HPDE6-E6E7 (cell line): ENCODE results near the gene ERP44.
"Not testable (repeated sequence)": the region's sequence is repeated elsewhere in the genome, so short reads cannot be mapped to it uniquely, and the experiment has no call there.

Experiments used
- DNase-seq: peaks from one replicate; pipeline ENCODE4 v3.0.0; 2011; ENCODE audit warnings: missing footprints; ENCODE audit errors: extremely low spot score

Gene ERP44

DNA sequence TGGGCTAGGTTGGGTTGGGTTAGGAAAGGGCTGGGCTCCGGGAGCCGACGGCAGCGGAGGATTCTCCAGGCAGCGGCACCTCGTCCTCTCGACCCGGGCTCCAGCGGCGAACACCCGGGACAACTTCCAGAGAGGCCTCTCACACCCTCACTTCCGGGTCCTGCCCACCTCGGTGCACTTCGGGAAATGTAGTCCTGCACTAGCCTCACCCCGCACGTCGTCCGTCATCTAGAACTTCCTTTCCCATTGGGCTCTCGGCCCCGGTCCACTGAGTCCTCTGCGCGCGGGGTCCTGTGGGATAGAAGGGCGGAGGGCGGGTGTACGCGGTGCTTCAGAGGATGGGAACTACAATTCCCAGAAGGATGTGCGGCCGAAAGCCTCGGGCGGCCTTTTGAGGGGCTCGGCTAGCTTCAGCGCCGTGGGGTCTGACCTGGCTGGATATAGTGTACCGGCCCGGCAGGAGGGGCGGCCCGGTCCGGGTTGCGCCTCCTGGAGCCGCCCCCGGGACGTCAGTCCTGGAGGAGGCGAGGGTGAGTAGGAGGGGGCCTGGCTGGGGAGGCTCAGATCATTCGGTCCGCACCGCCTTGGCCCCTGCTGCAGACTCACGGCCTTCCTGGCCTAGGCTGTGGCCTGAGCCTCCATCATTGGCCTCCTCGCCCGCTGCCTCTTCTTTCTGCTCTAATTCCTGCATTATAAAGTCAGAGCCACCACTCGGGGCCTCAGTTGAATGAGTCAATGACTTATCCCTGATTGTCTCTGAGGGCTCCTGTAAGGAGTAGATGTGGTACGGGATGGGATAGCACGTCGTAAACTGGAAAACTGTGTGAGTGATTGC lies at the start of gene ERP44, which contains the start of gene INVS:
TSS of gene ERP44 (minus strand) at position 114 of the 835 bp plus-strand sequence. CDS start 160 bp downstream, outside the sequence.
TSS of gene INVS (plus strand) at position 357 of the 835 bp plus-strand sequence. CDS start 5,279 bp downstream, outside the sequence.
- DNase-seq = peak; percentile 95

DNA sequence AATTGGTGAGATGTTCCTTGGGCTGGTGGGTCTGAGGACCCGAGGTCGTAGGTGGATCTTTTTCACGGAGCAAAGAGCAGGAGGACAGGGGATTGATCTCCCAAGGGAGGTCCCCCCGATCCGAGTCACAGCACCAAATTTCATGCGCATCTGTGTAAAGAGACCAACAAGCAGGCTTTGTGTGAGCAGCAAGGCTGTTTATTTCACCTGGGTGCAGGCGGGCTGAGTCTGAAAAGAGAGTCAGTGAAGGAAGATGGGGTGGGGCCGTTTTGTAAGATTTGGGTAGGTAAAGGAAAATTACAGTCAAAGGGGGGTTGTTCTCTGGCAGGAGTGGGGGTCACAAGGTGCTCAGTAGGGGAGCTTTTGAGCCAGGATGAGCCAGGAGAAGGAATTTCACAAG lies 47.2 kb upstream of the ERP44 start:
- DNase-seq = not testable (repeated sequence)

DNA sequence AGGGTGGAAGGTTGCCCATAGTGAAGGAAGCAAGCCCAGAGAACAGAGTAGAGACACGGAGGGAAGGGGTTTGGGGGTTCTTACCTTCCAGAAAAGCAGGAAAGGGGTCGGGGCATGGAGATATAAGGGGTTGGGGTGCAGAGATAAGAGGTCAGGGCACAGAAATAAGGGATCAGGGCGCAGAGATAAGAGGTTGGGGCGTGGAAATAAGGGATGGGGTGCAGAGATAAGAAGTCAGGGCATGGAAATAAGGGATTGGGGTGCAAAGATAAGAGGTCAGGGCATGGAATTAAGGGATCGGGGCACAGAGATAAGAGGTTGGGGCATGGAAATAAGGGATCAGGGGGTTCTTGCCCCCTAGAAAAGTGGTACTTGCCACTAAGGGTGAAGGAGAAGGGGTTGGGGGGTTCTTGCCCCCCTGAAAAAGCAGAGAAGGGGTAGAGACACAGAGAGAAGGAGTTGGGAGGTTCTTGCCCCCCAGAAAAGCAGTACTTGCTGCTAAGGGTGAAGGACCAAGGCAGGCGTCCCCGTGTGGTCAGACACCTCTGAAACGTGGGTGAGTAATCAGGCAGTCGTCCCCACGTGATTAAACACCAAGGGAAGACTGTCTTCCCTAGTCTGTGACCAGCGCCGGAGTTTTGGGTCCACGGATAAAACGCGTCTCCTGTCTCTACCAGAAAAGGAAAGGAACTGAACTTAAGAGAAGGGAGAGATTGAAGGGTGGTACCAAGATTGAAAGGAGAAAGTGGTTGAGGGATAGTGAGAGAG lies 46.6 kb upstream of the ERP44 start:
- not testable (repeated sequence) for DNase-seq

DNA sequence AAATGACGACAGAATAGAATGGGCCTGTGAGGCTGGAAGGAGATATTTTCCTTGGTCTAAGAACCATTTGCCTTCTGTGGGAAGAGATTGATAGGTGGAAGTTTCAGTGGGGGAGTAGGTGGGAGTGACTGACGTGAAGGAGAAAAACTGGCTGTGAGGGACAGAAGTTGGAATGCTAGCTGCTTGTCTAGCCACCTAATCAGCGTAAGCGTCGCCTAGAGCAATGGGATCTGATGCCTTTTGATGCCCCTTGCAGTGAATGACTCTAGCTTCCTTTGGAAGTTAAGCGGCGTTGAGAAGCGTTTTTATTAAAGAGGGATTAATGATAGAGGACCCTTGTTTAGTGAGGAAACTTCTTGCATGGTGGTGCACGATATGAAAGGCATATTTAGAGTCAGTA lies 43.1 kb upstream of the ERP44 start:
- DNase-seq = not testable (repeated sequence)

DNA sequence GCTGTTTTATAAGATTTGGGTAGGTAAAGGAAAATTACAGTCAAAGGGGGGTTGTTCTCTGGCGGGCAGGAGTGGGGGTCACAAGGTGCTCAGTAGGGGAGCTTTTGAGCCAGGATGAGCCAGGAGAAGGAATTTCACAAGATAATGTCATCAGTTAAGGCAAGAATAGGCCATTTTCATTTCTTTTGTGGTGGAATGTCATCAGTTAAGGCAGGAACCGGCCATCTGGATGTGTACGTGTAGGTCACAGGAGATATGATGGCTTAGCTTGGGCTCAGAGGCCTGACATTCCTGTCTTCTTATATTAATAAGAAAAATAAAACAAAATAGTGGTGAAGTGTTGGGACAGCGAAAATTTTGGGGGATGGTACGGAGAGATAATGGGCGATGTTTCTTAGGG lies 41.5 kb upstream of the ERP44 start:
- not testable (repeated sequence) for DNase-seq

DNA sequence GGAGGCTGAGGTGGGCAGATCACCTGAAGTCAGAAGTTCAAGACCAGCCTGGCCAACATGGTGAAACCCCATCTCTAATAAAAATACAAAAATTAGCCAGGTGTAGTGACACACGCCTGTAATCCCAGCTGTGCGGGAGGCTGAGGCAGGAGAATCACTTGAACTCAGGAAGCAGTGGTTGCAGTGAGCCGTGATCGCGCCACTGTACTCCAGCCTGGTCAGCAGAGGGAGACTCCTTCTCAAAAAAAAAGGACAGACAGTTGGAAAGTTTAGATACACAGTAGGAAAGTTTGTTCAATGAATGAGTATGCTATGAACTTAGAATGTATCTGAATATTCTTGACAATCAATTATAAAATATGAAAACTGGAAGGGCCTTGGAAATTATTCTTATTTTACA lies 38.0 kb upstream of the ERP44 start:
- DNase-seq = not testable (repeated sequence)

DNA sequence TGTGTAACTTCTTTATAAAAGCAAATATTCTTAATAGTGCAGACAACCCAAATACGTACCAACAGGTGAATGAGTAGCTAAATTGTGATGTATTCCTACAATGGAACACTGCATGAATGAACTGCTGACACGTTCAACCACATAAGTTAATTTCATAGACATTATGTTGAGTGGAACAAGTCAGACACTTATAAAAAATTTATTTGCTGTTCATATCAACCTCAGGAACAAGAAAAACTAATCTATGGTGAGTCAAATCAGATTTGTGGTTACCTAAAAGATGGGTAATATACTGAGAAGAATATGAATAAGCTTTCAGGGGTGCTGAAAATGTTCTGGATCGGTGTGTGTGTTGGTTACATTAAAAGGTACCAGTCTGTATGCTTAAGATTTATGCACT lies 35.9 kb upstream of the ERP44 start:
- DNase-seq = no peak

DNA sequence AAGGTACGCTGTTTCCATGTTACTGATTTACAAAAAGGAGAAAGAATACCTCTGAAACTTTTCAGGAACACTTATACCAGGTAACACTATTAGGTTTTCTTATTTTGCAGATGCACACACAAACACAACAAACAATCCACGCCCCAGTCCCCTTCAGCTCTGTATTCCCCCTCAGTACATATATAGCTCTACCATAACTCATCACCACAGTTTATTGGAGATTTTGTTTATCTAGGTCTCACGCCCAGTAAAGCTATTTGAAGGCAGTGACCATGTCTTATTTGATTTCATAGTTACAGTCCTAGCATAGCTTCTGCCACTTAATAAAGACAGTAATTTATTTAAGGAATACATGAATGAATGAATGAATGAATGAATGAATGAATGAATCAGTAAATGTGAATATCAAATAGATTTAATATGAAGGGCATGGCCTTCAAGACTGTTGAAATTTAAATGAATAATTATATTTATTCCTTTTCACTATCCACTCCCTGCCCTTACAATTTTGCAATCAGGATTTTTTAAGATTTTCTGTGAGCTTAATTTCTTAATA lies 33.2 kb upstream of the ERP44 start:
- no peak for DNase-seq

DNA sequence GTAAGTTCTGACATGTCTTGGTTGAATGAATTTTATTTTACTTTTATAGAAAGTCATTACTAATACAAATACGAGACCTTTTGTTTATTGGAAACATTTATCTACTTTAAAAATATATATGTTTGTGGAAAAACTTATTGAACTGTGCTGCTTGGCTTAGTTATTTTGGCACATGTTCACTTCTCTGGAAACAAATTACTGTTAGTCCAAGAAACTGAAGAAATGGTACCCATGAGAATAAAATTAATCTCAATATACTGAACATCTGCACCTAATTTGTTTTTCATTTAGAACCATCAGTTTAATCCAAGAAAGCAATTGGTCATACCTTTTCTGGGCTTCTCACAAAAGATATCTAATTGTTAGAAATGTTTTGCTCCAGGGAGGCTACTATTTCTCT lies 32.4 kb upstream of the ERP44 start:
- no peak for DNase-seq

DNA sequence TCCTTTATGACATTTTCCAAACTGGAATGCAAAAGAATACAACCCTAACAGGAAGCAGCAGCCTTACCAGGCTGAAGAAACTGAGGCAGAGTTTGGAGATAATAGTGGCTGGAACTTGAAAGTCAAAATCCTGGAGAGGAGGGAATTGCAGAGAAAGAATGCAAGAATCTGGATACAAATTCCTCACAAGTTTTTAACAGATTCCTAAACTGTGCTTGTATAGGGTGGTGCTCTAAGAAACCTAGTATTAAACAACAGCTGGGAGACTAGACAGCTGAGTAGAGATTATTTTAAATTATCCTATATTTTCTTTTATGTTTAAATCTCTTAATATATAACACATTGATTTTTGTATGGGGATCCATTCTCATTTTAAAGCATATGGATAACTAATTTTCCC lies 31.0 kb upstream of the ERP44 start:
- DNase-seq = no peak

DNA sequence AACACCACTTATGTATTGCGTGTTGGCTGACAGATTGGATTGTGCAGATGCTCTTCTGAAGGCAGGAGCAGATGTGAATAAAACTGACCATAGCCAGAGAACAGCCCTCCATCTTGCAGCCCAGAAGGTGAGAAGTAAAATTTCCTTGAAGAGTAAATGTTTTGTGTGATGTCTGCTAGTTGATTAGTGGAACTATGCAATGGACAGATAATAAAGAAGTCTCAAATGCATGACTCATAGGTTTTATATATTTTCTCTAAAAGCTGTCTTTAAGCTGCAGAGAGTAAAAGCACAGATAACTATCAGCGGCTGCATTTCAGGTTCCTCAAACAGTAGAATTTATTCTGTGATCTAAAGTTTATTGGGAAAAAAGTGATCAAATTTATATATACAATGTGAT lies 27.6 kb upstream of the ERP44 start:
- no peak for DNase-seq

DNA sequence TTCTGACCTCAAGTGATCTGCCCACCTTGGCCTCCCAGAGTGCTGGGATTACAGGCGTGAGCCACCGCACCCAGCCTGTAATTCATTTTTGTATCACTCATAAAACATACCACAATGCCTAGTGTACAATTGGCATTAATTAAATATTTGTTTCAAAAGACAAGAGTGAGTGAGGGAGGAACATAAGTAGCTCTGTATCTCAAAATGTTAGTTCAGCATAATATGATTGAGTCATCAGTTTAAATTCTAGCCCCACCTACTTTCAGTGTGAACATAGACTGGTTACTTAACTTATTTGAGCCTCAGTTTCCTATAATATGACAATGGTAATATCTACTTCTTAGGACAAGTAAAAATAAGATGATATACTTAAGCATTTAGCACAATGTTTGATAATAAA lies 27.1 kb upstream of the ERP44 start:
- DNase-seq = no peak

DNA sequence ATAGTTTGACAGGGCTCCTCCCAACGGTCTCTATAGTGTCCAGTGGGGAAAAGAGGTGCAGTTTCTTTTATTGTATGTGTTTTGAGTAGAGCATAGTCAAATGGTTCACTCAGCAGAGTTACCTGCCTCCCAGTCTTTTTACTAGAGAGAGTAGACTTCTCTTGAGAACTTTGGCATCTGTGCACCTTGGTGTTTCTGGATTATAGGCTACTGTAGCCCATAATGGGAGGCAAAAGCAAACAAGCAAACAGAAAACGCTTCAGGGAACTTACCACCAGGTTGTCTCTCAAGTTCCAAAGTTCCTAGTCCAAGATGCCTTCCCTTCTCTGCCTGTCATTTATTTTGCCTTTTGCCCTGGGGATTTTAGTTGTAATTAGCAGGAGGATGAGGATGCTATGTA lies 26.4 kb upstream of the ERP44 start:
- DNase-seq = no peak

DNA sequence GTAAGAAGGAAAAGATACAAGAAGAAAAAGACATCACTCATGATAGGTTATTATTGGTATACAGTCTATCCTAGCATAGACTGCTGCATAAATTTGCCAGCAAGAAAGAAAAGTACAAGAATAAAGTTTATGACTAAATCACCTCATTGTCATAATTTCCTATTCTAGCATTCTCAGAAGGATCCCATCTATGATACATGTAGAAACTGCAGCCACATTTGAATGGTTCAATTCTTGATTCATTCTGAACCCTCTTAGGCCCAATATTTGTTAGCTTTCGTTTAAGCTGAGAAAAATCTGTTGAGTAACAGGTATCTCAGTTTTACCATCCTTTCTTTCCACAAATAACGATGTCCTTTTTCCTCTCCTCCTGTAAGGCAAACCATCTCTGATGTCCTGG lies 21.5 kb upstream of the ERP44 start:
- no peak for DNase-seq

DNA sequence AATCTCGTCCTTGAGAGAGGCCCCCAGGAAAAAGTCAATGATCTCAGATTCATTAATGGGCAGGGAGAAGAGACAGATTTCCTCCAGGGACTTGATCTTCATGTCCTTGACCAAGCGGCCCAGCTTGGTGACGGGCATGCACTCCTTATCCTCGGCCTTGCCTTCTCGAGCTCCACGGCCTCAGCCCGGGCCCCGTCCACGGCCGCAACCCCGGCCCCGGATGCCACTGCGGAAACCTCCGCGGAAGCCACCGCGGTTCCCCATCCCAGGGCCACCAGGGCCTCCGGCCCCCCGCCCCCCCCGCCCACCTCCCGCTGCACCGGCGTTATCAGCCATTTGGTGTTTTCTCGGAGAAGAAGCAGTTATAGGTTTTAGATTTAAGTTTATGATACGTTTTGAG lies 18.5 kb upstream of the ERP44 start:
- DNase-seq = no peak

DNA sequence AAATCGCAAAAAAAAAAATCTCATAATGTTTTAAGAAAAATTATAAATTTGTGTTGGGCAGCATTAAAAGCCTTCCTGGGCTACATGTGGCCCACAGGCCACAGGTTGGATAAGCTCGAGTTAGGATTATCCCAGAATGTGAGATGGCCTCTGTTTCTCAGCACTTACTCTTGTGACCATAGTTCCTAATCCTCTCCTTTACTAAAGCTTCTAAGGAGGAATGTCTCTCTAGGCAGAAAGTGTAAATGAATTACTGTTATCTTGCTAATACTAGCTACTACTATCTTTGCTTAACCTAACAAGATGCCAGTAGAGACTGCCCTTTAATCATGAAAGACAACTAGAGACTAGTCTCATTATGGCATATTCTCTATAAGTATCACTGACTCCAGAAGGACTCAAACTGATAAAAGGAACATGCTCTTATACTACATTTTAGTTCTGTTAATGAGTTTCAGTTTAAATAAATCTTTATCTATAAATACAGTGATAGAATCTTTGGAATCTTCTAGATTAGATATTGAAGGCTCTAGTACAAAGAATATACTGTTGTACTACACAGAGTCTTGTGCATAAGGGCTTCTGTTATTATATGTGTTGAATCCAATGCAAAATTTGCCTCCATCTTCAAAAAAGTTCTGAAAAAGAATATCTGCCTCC lies 14.0 kb upstream of the ERP44 start:
- no peak for DNase-seq

DNA sequence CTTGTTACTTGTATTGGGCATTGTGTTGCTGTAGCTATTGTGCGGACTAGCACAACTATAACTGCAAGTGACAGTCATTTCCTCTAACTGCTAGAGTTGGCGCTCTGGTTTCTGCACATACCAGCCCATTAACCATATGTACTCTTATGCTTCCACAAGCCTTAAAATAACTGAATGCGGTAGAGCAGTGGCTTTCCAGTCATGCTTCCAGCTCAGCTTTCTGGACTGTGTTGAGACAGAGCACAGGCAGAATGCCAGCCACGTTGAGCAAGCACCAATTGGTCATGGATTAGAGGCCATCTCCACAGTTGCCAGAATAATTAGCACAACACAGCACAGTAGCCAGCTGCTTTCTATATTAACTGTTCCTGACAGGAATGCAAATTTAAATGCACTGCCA lies 12.4 kb upstream of the ERP44 start:
- DNase-seq = peak; percentile 63

DNA sequence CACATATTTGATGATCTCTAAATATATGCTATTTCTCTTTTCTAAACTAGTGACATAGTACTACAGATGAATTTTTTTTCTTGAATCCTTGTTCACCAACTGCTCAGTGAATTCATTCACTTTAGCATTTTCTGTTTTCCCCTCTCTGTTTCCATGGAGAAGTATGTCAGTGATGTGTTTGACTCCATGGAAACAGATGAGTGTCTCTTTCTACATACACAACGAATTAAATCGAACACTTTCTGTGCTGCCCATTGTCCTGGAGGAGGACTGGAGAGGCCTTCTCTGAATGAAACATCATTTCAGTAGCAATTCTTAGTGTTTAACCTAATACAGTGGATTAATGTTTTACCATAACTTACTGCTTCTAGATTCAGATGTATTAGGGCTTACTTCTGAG lies 9.8 kb upstream of the ERP44 start:
- no peak for DNase-seq

DNA sequence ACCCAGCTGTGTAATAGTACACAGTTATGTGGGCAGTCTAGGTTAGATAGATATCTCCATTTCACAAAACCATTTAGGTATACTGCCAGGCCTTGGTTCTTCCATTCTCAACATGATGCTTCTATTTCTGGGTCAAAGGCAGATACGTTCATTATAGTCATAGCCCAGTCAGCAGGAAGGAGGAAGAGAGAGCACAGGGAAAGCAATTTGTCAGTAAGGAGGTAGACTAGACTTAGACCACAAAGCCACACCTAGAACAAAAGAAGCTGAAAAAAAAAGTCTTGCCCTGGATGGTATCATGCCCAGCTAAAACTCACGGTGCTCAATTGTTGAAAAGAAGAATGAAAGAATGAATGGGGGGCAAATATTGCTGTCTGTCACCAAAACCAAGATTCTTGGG lies 7.8 kb upstream of the ERP44 start:
- DNase-seq = no peak

DNA sequence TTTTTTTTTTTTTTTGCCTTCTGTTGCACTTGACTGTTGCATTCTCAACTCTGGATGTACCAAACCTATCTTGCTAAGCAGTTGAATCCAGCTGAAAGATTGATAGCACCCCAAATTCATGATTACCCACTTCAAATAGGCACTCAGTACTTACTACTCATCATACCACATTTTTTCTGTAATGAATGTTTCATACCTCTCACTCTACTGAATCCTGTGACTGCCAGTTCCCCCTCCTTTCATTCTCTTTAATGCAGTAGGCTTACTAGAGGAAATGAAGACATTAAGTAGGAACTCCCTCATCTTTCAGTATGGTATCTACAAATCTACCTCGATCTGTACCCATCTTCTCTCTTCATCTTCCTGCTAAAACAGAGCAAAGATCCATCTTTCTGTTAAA lies 7.1 kb upstream of the ERP44 start:
- no peak for DNase-seq

DNA sequence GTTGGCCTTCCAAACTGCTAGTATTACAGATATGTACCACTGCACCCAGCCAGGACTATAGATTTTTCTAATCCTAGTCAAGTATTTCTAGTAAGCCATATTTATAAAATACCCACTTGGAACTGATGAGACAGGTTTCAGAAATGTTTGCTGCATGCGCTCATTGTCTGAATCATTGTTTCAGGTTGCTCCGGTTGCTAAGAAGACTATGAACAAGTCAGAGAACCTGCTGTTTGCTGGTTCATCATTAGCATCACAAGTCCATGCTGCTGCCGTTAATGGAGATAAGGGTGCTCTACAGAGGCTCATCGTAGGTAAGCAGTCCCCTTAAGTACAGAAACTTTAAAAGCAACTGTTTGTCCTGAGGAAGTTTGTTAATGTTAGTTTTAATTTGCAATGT lies 5.5 kb upstream of the ERP44 start:
- DNase-seq = peak; percentile 50

DNA sequence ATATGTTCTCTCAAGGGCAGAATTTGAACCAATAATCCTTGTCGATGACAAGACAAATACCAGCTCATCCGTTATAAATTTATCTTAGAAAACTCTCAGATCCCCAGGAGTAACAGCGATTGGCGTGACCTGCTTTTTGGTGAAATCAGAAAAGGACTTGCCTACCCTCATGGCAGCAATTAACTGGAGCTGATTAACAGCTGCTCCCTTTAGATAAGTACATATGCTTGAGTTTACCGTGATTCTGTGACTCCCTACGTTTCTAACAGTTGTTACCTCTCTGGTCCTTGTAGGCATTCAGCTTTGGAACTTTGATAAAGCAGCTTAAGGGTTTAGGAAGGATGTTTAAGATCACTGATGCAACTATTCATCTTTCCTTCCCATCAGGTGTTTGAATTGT lies 2.8 kb upstream of the ERP44 start:
- DNase-seq = no peak
